ENCODE data around the gene ALKBH5.
A peak's percentile ranks its signal among the peaks of the same experiment; 100 is the strongest.

Gene ALKBH5

GRCh38 chr17:18191967-18192366, 8.3 kb downstream of the ALKBH5 start:
- Histone ChIP-seq H3K4me1 (ENCODE audit: control insufficient read depth in 1 of 2, insufficient read depth in 1 of 2, low read depth in 1 of 2, low read length in 1 of 2) (peaks cover 8 to 19% of the 10 kb centered on the region in 2 experiments), H3K9me3 (no peaks in the 10 kb centered on the region), H3K27ac (peak overlapping the region; percentile 18), H3K36me3 (peaks cover 24% of the 10 kb centered on the region), H3K4me3 (ENCODE audit: low read depth in 1 of 2, low read length in 1 of 2) (no peak overlapping the region), H3K27me3 (no peaks in the 10 kb centered on the region)
- no peak for TF ChIP-seq CTCF (IDR thresholded peaks at IDR 0.05)

- TF ChIP-seq CTCF (IDR thresholded peaks at IDR 0.05) = no peak
Measured at GRCh38 chr17:18194394-18194793, 10.8 kb downstream of the ALKBH5 start.

GRCh38 chr17:18194804-18195203, 11.2 kb downstream of the ALKBH5 start:
- Histone ChIP-seq H3K36me3 (peaks cover 51% of the 10 kb centered on the region), H3K27ac (no peak overlapping the region), H3K27me3 (no peaks in the 10 kb centered on the region), H3K4me1 (ENCODE audit: control insufficient read depth in 1 of 2, insufficient read depth in 1 of 2, low read depth in 1 of 2, low read length in 1 of 2) (peaks cover 0 to 11% of the 10 kb centered on the region in 2 experiments), H3K4me3 (ENCODE audit: low read depth in 1 of 2, low read length in 1 of 2) (no peak overlapping the region), H3K9me3 (no peaks in the 10 kb centered on the region)
- no peak for TF ChIP-seq CTCF (IDR thresholded peaks at IDR 0.05)

More at GRCh38 chr17:18194394-18194793, 10.8 kb downstream of the ALKBH5 start:
- H3K4me1 ChIP-seq (ENCODE audit: control insufficient read depth in 1 of 2, insufficient read depth in 1 of 2, low read depth in 1 of 2, low read length in 1 of 2) = peaks cover 0 to 11% of the 10 kb centered on the region in 2 experiments
- H3K27ac ChIP-seq = no peak overlapping the region
- no peaks in the 10 kb centered on the region for H3K9me3 ChIP-seq
- H3K36me3 ChIP-seq = peaks cover 48% of the 10 kb centered on the region
- no peaks in the 10 kb centered on the region for H3K27me3 ChIP-seq
- no peak overlapping the region for H3K4me3 ChIP-seq (ENCODE audit: low read depth in 1 of 2, low read length in 1 of 2)

GRCh38 chr17:18195246-18195645, 11.6 kb downstream of the ALKBH5 start:
- peaks cover 51% of the 10 kb centered on the region for H3K36me3 ChIP-seq
- H3K4me1 ChIP-seq (ENCODE audit: control insufficient read depth in 1 of 2, insufficient read depth in 1 of 2, low read depth in 1 of 2, low read length in 1 of 2) = peaks cover 0 to 11% of the 10 kb centered on the region in 2 experiments
- no peak overlapping the region for H3K27ac ChIP-seq
- TF ChIP-seq CTCF (IDR thresholded peaks at IDR 0.05) = no peak
- H3K9me3 ChIP-seq = no peaks in the 10 kb centered on the region
- no peak overlapping the region for H3K4me3 ChIP-seq (ENCODE audit: low read depth in 1 of 2, low read length in 1 of 2)
- H3K27me3 ChIP-seq = no peaks in the 10 kb centered on the region

DNA sequence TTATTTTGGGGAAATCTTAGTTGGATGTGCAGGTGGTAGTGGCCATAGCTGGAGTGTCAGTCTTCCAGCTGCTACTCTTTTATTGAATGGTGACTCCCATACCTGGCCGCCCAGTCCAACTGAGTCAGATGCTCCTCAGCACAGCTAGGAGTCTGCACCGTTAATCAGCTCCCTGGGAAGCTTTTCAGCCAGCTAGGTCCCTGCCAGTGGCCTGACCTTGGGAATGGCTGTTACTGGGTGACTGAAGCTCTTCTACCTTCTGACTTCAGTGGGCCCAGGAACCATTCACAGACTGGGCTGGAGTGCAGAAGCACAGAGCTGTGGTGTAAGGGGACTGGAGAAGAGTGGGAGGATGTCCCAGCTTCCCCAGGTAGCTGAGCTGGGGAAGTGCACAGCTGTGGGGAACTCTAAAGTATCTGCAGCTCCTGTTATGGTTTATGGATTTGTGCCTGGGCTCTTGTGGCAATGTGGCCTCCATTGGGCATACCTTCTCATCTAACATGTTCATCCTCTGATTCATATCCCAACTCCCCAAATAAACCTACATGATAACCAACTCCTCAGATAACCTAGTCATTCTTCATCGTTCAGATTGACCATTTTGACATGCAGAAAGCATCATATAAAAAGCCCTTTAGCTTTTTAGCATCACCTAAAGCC, 14.0 kb downstream of the ALKBH5 start:
- no peak for TF ChIP-seq CTCF (IDR thresholded peaks at IDR 0.05)
- H3K4me1 ChIP-seq (ENCODE audit: control insufficient read depth in 1 of 2, insufficient read depth in 1 of 2, low read depth in 1 of 2, low read length in 1 of 2) = no peaks in the 10 kb centered on the region
- no peaks in the 10 kb centered on the region for H3K9me3 ChIP-seq
- H3K27me3 ChIP-seq = no peaks in the 10 kb centered on the region
- no peak overlapping the region for H3K4me3 ChIP-seq (ENCODE audit: low read depth in 1 of 2, low read length in 1 of 2)
- H3K36me3 ChIP-seq = peaks cover 60% of the 10 kb centered on the region
- no peak overlapping the region for H3K27ac ChIP-seq
